ENCODE measurements around the gene CMTR1. TPM values are rescaled to one million over a fixed set of nuclear protein-coding genes. Genes with fewer than 3 reads are reported as not detected.
A peak's percentile ranks its signal among the peaks of the same experiment; 100 is the strongest.

The CMTR1 gene
- total RNA-seq, 5 donors from 2014 or later (not counting 1 experiment from before 2014, with no cell fraction given): 62.5 to 82.7 (median 75.2) TPM

- Mint-ChIP-seq H3K4me3 (no peak overlapping the region), H3K4me1 (peaks cover 49 to 92% (median 60%) of the 10 kb centered on the region in 3 donors), H3K27ac (no peak overlapping the region), H3K27me3 (no peaks in the 10 kb centered on the region), H3K36me3 (peaks cover 36% of the 10 kb centered on the region), H3K9me3 (no peaks in the 10 kb centered on the region)
- H3K27me3 ChIP-seq (replicated peaks in 1 of 2; ENCODE audit: control insufficient read depth in 2 of 2, extremely low read depth in 1 of 2, insufficient read depth in 2 of 2, low read length in 1 of 2): no peaks in the 10 kb centered on the region
- ChIA-PET CTCF (no interaction called here), POLR2A (interaction anchor here in 1 of 2 donors (0.6 kb wide), 1 partner anchor 10 kb away, joined by 3 read pairs; no protein-coding TSS in a partner anchor)
- H3K4me1 ChIP-seq (ENCODE audit: control insufficient read depth in 1 of 2, extremely low read depth in 1 of 2, insufficient read depth in 2 of 2, low read length in 2 of 2): peaks cover 9 to 33% of the 10 kb centered on the region in 2 experiments
- WGBS (ENCODE audit: insufficient coverage): 95% methylated on average over 3 of the region's 7 CpGs
- H3K9me3 ChIP-seq: no peaks in the 10 kb centered on the region
- DNase-seq (no peak), ATAC-seq (replicated peaks in 1 of 4) (no peak)
- no peaks in the 10 kb centered on the region for H3K36me3 ChIP-seq (ENCODE audit: control insufficient read depth in 2 of 2, extremely low read depth in 1 of 2, insufficient read depth in 1 of 2, low read length in 1 of 2)
- H3K4me3 ChIP-seq (ENCODE audit: control insufficient read depth in 1 of 2, extremely low read depth in 1 of 2, low read length in 1 of 2): no peak overlapping the region
- H3K27ac ChIP-seq (ENCODE audit: low read length): no peak overlapping the region
Observed at GRCh38 chr6:37523412-37523811, 90.4 kb downstream of the CMTR1 start.

GRCh38 chr6:37524025-37524969 lies 91.3 kb downstream of the CMTR1 start:
- DNase-seq (no peak), ATAC-seq (replicated peaks in 1 of 4) (no peak)
- POLR2A ChIA-PET: interaction anchor here in 1 of 2 donors (0.7 kb wide), 1 partner anchor 17 kb away, joined by 3 read pairs; no protein-coding TSS in a partner anchor
- H3K9me3 ChIP-seq: no peaks in the 10 kb centered on the region
- H3K9me3 Mint-ChIP-seq: no peaks in the 10 kb centered on the region
- no peaks in the 10 kb centered on the region for H3K27me3 ChIP-seq (replicated peaks in 1 of 2; ENCODE audit: control insufficient read depth in 2 of 2, extremely low read depth in 1 of 2, insufficient read depth in 2 of 2, low read length in 1 of 2)
- H3K27me3 Mint-ChIP-seq: no peaks in the 10 kb centered on the region
- CTCF ChIA-PET: no interaction called here
- no peak overlapping the region for H3K4me3 ChIP-seq (ENCODE audit: control insufficient read depth in 1 of 2, extremely low read depth in 1 of 2, low read length in 1 of 2)
- 92% methylated on average over 4 of the region's 19 CpGs for WGBS (ENCODE audit: insufficient coverage)
- H3K27ac ChIP-seq (ENCODE audit: low read length): no peak overlapping the region
- H3K4me1 ChIP-seq (ENCODE audit: control insufficient read depth in 1 of 2, extremely low read depth in 1 of 2, insufficient read depth in 2 of 2, low read length in 2 of 2): peaks cover 6 to 24% of the 10 kb centered on the region in 2 experiments
- peaks cover 32% of the 10 kb centered on the region for H3K36me3 Mint-ChIP-seq
- no peaks in the 10 kb centered on the region for H3K36me3 ChIP-seq (ENCODE audit: control insufficient read depth in 2 of 2, extremely low read depth in 1 of 2, insufficient read depth in 1 of 2, low read length in 1 of 2)
- no peak overlapping the region for H3K4me3 Mint-ChIP-seq
- peaks cover 40 to 92% (median 51%) of the 10 kb centered on the region in 3 donors for H3K4me1 Mint-ChIP-seq
- peak overlapping the region in 1 of 2 donors; percentile 69 for H3K27ac Mint-ChIP-seq

GRCh38 chr6:37524970-37525318 lies 91.9 kb downstream of the CMTR1 start:
- CTCF ChIA-PET: no interaction called here
- WGBS (ENCODE audit: insufficient coverage): 90% methylated on average over 2 of the region's 4 CpGs
- no peaks in the 10 kb centered on the region for H3K27me3 Mint-ChIP-seq

GRCh38 chr6:37525460-37526357 lies 92.7 kb downstream of the CMTR1 start:
- no peak overlapping the region for H3K27ac ChIP-seq (ENCODE audit: low read length)
- peaks cover 1 to 16% of the 10 kb centered on the region in 2 experiments for H3K4me1 ChIP-seq (ENCODE audit: control insufficient read depth in 1 of 2, extremely low read depth in 1 of 2, insufficient read depth in 2 of 2, low read length in 2 of 2)
- POLR2A ChIA-PET: interaction anchor here in 1 of 2 donors (0.6 to 0.7 kb wide), 2 partner anchors 18 to 1244 kb away, joined by 3 to 4 read pairs; no protein-coding TSS in a partner anchor
- CTCF ChIA-PET: interaction anchor here in 1 of 2 donors (0.6 kb wide), 1 partner anchor 37 kb away, joined by 3 read pairs; no protein-coding TSS in a partner anchor
- H3K27ac Mint-ChIP-seq: peak overlapping the region in 1 of 2 donors; percentile 19
- DNase-seq (peak in 1 of 35 experiments; percentile 12), ATAC-seq (replicated peaks in 1 of 4) (no peak)
- peaks cover 31% of the 10 kb centered on the region for H3K36me3 Mint-ChIP-seq
- no peaks in the 10 kb centered on the region for H3K27me3 ChIP-seq (replicated peaks in 1 of 2; ENCODE audit: control insufficient read depth in 2 of 2, extremely low read depth in 1 of 2, insufficient read depth in 2 of 2, low read length in 1 of 2)
- H3K4me1 Mint-ChIP-seq: peaks cover 34 to 90% (median 48%) of the 10 kb centered on the region in 3 donors
- 82% methylated on average over 7 of the region's 12 CpGs for WGBS (ENCODE audit: insufficient coverage)
- H3K4me3 Mint-ChIP-seq: no peak overlapping the region
- no peaks in the 10 kb centered on the region for H3K9me3 ChIP-seq
- H3K36me3 ChIP-seq (ENCODE audit: control insufficient read depth in 2 of 2, extremely low read depth in 1 of 2, insufficient read depth in 1 of 2, low read length in 1 of 2): no peaks in the 10 kb centered on the region
- no peaks in the 10 kb centered on the region for H3K9me3 Mint-ChIP-seq
- no peaks in the 10 kb centered on the region for H3K27me3 Mint-ChIP-seq
- H3K4me3 ChIP-seq (ENCODE audit: control insufficient read depth in 1 of 2, extremely low read depth in 1 of 2, low read length in 1 of 2): no peak overlapping the region

More at GRCh38 chr6:37524970-37525318, 91.9 kb downstream of the CMTR1 start:
- Mint-ChIP-seq H3K4me1 (peaks cover 36 to 87% (median 48%) of the 10 kb centered on the region in 3 donors), H3K4me3 (no peak overlapping the region), H3K9me3 (no peaks in the 10 kb centered on the region), H3K27ac (peak overlapping the region in 1 of 2 donors; percentile 69), H3K36me3 (peaks cover 31% of the 10 kb centered on the region)
- no peaks in the 10 kb centered on the region for H3K36me3 ChIP-seq (ENCODE audit: control insufficient read depth in 2 of 2, extremely low read depth in 1 of 2, insufficient read depth in 1 of 2, low read length in 1 of 2)
- no peak for ATAC-seq (replicated peaks in 1 of 4)
- DNase-seq: no peak
- H3K9me3 ChIP-seq: no peaks in the 10 kb centered on the region
- H3K27ac ChIP-seq (ENCODE audit: low read length): no peak overlapping the region
- POLR2A ChIA-PET: interaction anchor here in 1 of 2 donors (0.6 to 0.7 kb wide), 2 partner anchors 17 to 1245 kb away, joined by 3 to 4 read pairs; no protein-coding TSS in a partner anchor
- peaks cover 2 to 20% of the 10 kb centered on the region in 2 experiments for H3K4me1 ChIP-seq (ENCODE audit: control insufficient read depth in 1 of 2, extremely low read depth in 1 of 2, insufficient read depth in 2 of 2, low read length in 2 of 2)
- no peaks in the 10 kb centered on the region for H3K27me3 ChIP-seq (replicated peaks in 1 of 2; ENCODE audit: control insufficient read depth in 2 of 2, extremely low read depth in 1 of 2, insufficient read depth in 2 of 2, low read length in 1 of 2)
- no peak overlapping the region for H3K4me3 ChIP-seq (ENCODE audit: control insufficient read depth in 1 of 2, extremely low read depth in 1 of 2, low read length in 1 of 2)

GRCh38 chr6:37528541-37528940 lies 95.5 kb downstream of the CMTR1 start:
- H3K27me3 Mint-ChIP-seq: no peaks in the 10 kb centered on the region
- H3K4me1 ChIP-seq (ENCODE audit: control insufficient read depth in 1 of 2, extremely low read depth in 1 of 2, insufficient read depth in 2 of 2, low read length in 2 of 2): peaks cover 0 to 3% of the 10 kb centered on the region in 2 experiments
- CTCF ChIA-PET: interaction anchor here in 1 of 2 donors (0.7 kb wide), 1 partner anchor 25 kb away, joined by 5 read pairs; no protein-coding TSS in a partner anchor

More at GRCh38 chr6:37528541-37528940, 95.5 kb downstream of the CMTR1 start:
- Histone ChIP-seq H3K27ac (ENCODE audit: low read length) (no peak overlapping the region), H3K9me3 (no peaks in the 10 kb centered on the region), H3K27me3 (replicated peaks in 1 of 2; ENCODE audit: control insufficient read depth in 2 of 2, extremely low read depth in 1 of 2, insufficient read depth in 2 of 2, low read length in 1 of 2) (no peaks in the 10 kb centered on the region), H3K4me3 (ENCODE audit: control insufficient read depth in 1 of 2, extremely low read depth in 1 of 2, low read length in 1 of 2) (no peak overlapping the region), H3K36me3 (ENCODE audit: control insufficient read depth in 2 of 2, extremely low read depth in 1 of 2, insufficient read depth in 1 of 2, low read length in 1 of 2) (no peaks in the 10 kb centered on the region)
- peaks cover 24 to 91% (median 44%) of the 10 kb centered on the region in 3 donors for H3K4me1 Mint-ChIP-seq
- DNase-seq (no peak), ATAC-seq (replicated peaks in 1 of 4) (no peak)
- 83% methylated on average over 1 of the region's 8 CpGs for WGBS (ENCODE audit: insufficient coverage)
- POLR2A ChIA-PET: interaction anchor here in 1 of 2 donors (0.6 kb wide), 1 partner anchor 82 kb away, joined by 3 read pairs; no protein-coding TSS in a partner anchor
- no peak overlapping the region for H3K4me3 Mint-ChIP-seq
- no peak overlapping the region for H3K27ac Mint-ChIP-seq
- peaks cover 27% of the 10 kb centered on the region for H3K36me3 Mint-ChIP-seq
- H3K9me3 Mint-ChIP-seq: no peaks in the 10 kb centered on the region
